Breast epithelium (tissue), 3 donors: ENCODE measurements around the gene PGM5.

Experiments used
- POLR2A ChIP-seq: fragments of 450-650 bp; IDR thresholded peaks from one replicate; pipeline ENCODE4 v1.6.1; 2016; ENCODE audit warnings: antibody characterized with exemption, mild to moderate bottlenecking, moderate library complexity
- TF ChIP-seq, protein P1 (sequence below), 3 donors: fragments of 450-650 bp; IDR thresholded peaks; one replicate each; pipeline ENCODE4 v1.5.1; 2016 to 2017; ENCODE audit warnings: antibody characterized with exemption in 3 of 3, mild to moderate bottlenecking in 3 of 3, moderate library complexity in 3 of 3

DNA sequence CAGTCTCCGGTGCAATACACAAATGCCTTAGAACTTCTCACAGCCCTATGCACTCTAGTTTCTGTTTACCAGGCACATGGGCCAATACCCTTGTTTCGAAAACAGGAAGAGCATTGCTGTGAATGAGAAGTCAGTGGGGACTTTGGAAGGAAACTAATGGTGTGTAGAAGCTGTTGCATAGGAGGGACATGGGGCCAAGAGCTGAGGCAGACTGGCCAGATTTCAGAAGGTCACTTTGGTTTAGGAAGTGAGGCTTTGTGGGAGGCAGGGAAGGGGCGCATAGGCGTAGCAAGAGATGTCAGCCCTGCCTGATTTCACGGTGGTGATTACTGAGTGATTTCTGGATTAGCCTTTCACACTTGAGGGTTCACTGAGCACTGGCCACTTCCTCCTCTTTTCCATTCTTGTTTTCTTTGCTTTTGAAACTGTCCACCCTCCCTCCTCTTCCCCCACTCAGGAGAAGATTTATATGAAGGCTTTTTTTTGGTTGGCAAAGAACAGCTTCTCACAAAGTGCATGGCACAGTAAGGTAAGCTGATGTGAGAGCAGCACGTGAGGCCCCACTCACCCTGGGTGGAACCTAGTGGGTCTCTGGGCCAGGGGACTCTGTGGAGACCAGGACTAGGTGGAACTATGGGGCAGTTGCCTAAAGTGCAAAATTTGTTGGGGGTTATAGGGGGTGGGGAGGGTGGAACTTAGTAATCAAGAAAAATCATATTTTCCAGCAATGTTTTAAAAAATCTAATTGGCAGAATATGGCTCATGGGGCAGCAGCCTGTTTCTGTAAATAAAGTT is 190.4 kb downstream of the PGM5 start:
- TF ChIP-seq, protein P1, sequence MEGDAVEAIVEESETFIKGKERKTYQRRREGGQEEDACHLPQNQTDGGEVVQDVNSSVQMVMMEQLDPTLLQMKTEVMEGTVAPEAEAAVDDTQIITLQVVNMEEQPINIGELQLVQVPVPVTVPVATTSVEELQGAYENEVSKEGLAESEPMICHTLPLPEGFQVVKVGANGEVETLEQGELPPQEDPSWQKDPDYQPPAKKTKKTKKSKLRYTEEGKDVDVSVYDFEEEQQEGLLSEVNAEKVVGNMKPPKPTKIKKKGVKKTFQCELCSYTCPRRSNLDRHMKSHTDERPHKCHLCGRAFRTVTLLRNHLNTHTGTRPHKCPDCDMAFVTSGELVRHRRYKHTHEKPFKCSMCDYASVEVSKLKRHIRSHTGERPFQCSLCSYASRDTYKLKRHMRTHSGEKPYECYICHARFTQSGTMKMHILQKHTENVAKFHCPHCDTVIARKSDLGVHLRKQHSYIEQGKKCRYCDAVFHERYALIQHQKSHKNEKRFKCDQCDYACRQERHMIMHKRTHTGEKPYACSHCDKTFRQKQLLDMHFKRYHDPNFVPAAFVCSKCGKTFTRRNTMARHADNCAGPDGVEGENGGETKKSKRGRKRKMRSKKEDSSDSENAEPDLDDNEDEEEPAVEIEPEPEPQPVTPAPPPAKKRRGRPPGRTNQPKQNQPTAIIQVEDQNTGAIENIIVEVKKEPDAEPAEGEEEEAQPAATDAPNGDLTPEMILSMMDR (IDR thresholded peaks at IDR 0.05): no peak
- no peak for TF ChIP-seq POLR2A
